HG03103 (cell line): ENCODE measurements around the gene DRD2.

ENCODE experiments used
- ATAC-seq: cut with Tn5 transposase; IDR thresholded peaks from one replicate; pipeline ENCODE4 v1.9.1; 2021; ENCODE audit warnings: low read depth; ENCODE audit not compliant: unreplicated experiment

DRD2 gene

GRCh38 chr11:113405724-113406478 is 69.3 kb downstream of the DRD2 start:
- ATAC-seq = no peak

GRCh38 chr11:113404859-113405430 is 70.3 kb downstream of the DRD2 start:
- no peak for ATAC-seq

- ATAC-seq = no peak
These were observed 73.5 kb downstream of the DRD2 start for GRCh38 chr11:113401718-113402117.

DNA sequence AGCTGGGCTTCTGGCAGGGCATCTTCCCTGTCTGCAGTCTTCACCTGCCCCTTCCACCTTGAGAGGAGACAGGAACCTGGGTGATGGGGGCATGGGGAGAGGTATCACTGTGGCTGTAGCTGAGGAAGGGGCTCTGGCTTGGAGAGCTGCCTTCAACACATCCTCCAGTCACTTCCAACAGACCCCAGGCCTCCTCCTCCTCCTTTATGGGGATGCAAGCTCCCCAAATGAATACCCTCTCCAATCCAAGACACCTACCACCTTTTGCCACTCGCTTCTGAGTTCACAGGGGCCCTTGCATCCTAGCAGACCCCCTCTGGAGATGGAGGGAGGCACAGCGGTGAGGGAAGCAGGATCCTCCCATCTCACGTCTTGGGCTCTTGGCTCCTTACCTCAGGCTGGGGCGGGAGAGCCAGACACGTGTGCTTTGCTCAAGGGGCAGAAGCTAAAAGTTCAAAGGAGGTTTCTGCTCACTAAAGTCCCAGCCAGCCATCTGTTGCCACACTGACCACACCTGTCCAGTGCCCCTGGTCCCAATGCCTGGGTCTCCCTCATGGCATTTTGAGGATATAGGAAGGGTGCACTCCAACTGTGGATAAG is 74.5 kb downstream of the DRD2 start:
- no peak for ATAC-seq

GRCh38 chr11:113398669-113399430 is 76.3 kb downstream of the DRD2 start:
- ATAC-seq = no peak

- no peak for ATAC-seq
These were observed 77.4 kb downstream of the DRD2 start for GRCh38 chr11:113397821-113398220.

DNA sequence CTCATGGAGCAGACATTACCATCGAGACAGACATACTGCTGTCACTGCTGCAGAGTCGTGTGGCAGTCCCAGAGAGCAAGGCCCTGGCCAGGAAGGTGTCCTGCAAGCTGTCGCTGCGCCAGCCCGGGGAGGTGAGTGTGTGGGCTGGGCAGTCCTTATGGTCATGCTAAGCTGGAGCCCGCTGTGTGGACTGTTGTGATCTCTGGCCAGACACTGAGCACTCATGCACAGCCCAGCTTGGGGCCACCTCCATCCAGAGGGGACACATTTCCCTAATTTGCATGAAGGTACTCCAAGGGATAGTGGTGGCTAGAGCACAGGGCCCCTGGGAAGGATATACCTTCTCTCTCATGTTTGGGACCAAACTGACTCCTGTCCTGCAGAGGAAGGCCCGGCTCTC is 78.0 kb downstream of the DRD2 start:
- ATAC-seq = no peak

DNA sequence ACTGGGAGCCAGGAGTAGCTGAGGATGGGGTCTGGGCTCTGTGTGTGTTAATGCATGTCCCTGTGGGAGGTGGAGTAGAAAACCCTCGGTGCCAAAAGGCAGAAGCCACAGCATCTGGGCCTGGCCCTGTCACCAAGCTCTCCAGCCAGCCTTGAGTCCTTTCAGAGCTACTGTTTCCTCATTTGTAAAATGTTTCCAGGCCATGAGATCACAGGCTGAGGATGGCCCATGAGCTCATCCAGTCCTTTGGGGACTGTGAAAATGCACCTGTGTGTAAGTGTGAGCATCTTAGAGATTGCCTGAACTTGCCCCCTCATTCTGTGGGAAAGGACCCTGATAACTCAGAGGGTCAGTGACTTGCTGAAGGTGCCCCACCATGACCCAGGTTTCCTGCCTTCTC is 78.5 kb downstream of the DRD2 start:
- ATAC-seq = no peak

GRCh38 chr11:113395782-113396336 is 79.3 kb downstream of the DRD2 start:
- ATAC-seq = no peak

- ATAC-seq = no peak
These were observed 80.3 kb downstream of the DRD2 start for GRCh38 chr11:113394919-113395318.

DNA sequence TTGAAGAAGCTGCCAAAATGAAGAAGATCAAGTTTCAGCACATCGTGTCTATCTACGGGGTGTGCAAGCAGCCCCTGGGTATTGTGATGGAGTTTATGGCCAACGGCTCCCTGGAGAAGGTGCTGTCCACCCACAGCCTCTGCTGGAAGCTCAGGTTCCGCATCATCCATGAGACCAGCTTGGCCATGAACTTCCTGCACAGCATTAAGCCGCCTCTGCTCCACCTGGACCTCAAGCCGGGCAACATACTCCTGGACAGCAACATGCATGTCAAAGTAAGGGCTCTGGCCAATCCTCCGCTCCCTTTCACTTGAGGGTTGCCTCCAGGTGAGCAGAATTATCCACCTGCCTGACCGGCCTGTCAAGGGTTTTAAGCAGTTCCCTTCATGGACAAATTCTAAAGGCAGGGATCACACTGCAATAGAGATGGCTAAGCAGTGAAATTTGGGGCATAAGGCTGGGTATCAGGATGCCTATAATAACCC is 81.7 kb downstream of the DRD2 start:
- no peak for ATAC-seq

DNA sequence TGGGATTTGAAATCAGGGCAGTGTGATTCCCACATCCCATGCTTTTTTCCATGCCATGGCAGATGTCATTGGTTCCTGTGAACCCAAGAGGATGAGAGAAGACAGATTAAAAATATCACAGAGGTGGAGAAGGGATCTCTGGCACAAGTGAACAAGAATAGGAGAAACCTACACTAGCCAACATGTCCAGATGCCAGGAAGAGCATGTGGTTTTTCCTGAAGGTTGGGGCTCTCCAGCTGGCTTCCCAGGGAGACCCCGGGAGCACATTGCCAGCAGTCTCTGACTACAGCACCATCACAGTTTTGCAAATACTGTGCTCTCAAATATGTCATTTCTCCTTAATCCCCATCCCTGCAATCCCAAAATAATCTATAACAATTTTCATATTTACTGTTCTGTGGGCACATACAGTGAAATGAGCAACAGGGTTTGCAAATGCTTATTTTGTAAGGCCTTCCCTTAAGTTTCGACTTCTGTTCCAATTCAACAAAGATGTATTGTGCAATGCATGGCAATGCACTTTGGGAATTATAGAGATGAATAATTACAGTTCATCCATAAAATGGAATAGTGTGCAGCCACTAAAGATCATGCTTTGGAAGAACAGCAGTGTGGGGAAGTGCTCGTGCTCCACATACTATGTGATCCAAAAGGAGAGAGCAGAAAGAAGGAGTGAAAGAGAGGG is 82.8 kb downstream of the DRD2 start:
- no peak for ATAC-seq

DNA sequence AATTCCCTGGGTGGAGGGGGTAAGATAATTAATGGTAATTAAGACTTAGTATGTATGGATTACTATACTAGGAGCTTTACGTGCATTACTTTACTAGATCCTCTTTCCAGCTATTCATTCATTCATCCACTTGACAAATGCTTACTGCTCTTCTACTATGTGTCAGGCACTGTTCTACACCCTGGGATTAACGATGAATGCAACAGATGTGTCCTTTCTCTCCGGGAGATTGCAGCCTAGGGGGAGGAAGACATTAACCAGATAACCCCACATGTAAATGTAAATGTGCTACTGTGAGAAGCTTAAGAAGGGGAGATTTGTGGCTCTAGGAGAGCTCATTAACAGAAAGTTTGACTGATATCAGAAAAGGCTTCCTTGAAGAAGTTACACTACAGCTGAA is 85.9 kb downstream of the DRD2 start:
- ATAC-seq = no peak

GRCh38 chr11:113387605-113388211 is 87.5 kb downstream of the DRD2 start, which contains the start of gene ANKK1:
ANKK1 (plus strand) TSS chr11:113387779; CDS start chr11:113387885, 106 bp downstream.
- no peak for ATAC-seq

DNA sequence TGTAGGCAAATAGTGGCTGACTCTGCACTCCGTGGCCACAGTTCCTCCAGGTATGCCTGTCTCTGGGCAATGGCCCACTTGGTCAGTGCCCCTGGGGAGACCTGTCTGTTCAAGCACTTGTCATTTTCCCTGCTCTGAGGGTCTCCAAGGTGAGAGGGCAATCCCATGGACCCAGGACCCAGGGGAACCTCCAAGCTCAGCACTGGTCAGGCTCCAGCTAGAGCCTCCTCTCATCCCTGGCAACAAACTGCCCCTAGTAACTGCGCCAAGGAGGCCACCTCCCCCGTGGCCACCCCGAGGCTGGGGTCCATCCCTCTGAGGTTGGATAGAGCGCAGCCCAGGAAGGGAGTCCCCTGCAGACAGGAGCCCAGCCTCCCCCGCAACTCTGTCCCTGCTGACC is 88.3 kb downstream of the DRD2 start:
- no peak for ATAC-seq

GRCh38 chr11:113385749-113386148 is 89.4 kb downstream of the DRD2 start:
- no peak for ATAC-seq

DNA sequence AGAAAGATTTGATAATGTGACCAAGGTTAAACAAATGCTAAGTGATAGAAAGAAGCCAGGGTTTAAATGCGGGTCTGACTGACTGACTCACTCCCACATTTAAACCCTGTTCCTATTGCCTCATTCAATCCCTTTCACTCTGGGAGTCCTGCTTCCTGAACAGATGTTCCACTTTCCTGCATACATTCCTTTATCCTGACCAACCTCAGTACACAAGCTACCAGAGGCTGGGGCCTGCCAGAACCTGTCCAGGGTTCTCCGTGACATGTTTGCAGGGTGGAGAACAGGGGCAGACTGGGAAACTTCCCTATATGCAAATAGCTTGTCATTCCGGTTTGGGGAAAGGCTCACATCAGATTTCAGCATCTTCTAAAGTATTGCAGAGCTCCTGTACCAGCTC is 90.6 kb downstream of the DRD2 start:
- ATAC-seq = no peak

GRCh38 chr11:113382121-113382520 is 93.1 kb downstream of the DRD2 start:
- ATAC-seq = no peak

- no peak for ATAC-seq
These were observed 96.5 kb downstream of the DRD2 start for GRCh38 chr11:113378692-113379091.
